Fibroblast of skin of scalp (primary cell): ENCODE data around the gene FBRS.
"Not testable (repeated sequence)": the region's sequence is repeated elsewhere in the genome, so short reads cannot be mapped to it uniquely, and the experiment has no call there.

Experiments used
- DNase-seq: peaks from one replicate; pipeline ENCODE4 v3.0.0-alpha.2; 2013

The FBRS gene

GRCh38 chr16:30698816-30699614, 40.8 kb downstream of the FBRS start, which contains the start of gene SRCAP:
TSS of gene SRCAP (plus strand) at chr16:30699171. CDS start at chr16:30700825, 1,654 bp downstream.
- DNase-seq: peak; percentile 76

- DNase-seq: no peak
Measured at GRCh38 chr16:30699615-30700099, 41.4 kb downstream of the FBRS start.

GRCh38 chr16:30700491-30700890, 42.3 kb downstream of the FBRS start:
- no peak for DNase-seq

GRCh38 chr16:30700971-30701370, 42.7 kb downstream of the FBRS start:
- DNase-seq: no peak

GRCh38 chr16:30703071-30703470, 44.8 kb downstream of the FBRS start:
- DNase-seq: not testable (repeated sequence)

GRCh38 chr16:30703971-30704370, 45.7 kb downstream of the FBRS start:
- no peak for DNase-seq

- no peak for DNase-seq
Measured at GRCh38 chr16:30706046-30706445, 47.8 kb downstream of the FBRS start.

- no peak for DNase-seq
Measured at GRCh38 chr16:30710971-30711370, 52.7 kb downstream of the FBRS start.

- DNase-seq: no peak
Measured at GRCh38 chr16:30711712-30712111, 53.5 kb downstream of the FBRS start.

- peak; percentile 31 for DNase-seq
Measured at GRCh38 chr16:30715750-30716445, 57.7 kb downstream of the FBRS start.

- DNase-seq: no peak
Measured at GRCh38 chr16:30720086-30720485, 61.9 kb downstream of the FBRS start.
